ENCODE data around the gene ADGRA3. TPM values are rescaled to one million over a fixed set of nuclear protein-coding genes. Genes with fewer than 3 reads are reported as not detected.
"Not testable (repeated sequence)": the region's sequence is repeated elsewhere in the genome, so short reads cannot be mapped to it uniquely, and the experiment has no call there.

ADGRA3 gene
- total RNA-seq, 1 donor from 2014 or later = 20.1 TPM

GRCh38 chr4:22477813-22478182, 38.1 kb downstream of the ADGRA3 start:
- DNase-seq (ENCODE audit: low spot score) = no peak
- H3K27ac Mint-ChIP-seq (ENCODE audit: unreplicated experiment) = no peak overlapping the region
- H3K27me3 Mint-ChIP-seq (ENCODE audit: unreplicated experiment) = no peaks in the 10 kb centered on the region
- H3K36me3 Mint-ChIP-seq (ENCODE audit: low read depth, unreplicated experiment) = no peaks in the 10 kb centered on the region
- H3K9me3 Mint-ChIP-seq (ENCODE audit: unreplicated experiment) = no peaks in the 10 kb centered on the region
- no peak overlapping the region for H3K4me3 Mint-ChIP-seq (ENCODE audit: unreplicated experiment)
- TF ChIP-seq CTCF (IDR thresholded peaks at IDR 0.05; ENCODE audit: unreplicated experiment) = no peak
- no peaks in the 10 kb centered on the region for H3K4me1 Mint-ChIP-seq (ENCODE audit: unreplicated experiment)

GRCh38 chr4:22477136-22477812, 38.6 kb downstream of the ADGRA3 start:
- Mint-ChIP-seq H3K9me3 (ENCODE audit: unreplicated experiment) (no peaks in the 10 kb centered on the region), H3K4me1 (ENCODE audit: unreplicated experiment) (no peaks in the 10 kb centered on the region), H3K27me3 (ENCODE audit: unreplicated experiment) (no peaks in the 10 kb centered on the region), H3K4me3 (ENCODE audit: unreplicated experiment) (no peak overlapping the region), H3K27ac (ENCODE audit: unreplicated experiment) (no peak overlapping the region), H3K36me3 (ENCODE audit: low read depth, unreplicated experiment) (no peaks in the 10 kb centered on the region)
- no peak for DNase-seq (ENCODE audit: low spot score)
- no peak for TF ChIP-seq CTCF (IDR thresholded peaks at IDR 0.05; ENCODE audit: unreplicated experiment)

- Mint-ChIP-seq H3K36me3 (ENCODE audit: low read depth, unreplicated experiment) (no peaks in the 10 kb centered on the region), H3K4me1 (ENCODE audit: unreplicated experiment) (no peaks in the 10 kb centered on the region), H3K9me3 (ENCODE audit: unreplicated experiment) (no peaks in the 10 kb centered on the region), H3K27me3 (ENCODE audit: unreplicated experiment) (no peaks in the 10 kb centered on the region), H3K27ac (ENCODE audit: unreplicated experiment) (no peak overlapping the region), H3K4me3 (ENCODE audit: unreplicated experiment) (no peak overlapping the region)
- no peak for DNase-seq (ENCODE audit: low spot score)
- no peak for TF ChIP-seq CTCF (IDR thresholded peaks at IDR 0.05; ENCODE audit: unreplicated experiment)
Measured at GRCh38 chr4:22476011-22476410, 39.9 kb downstream of the ADGRA3 start.

GRCh38 chr4:22475311-22475646, 40.6 kb downstream of the ADGRA3 start:
- not testable (repeated sequence) for H3K36me3 Mint-ChIP-seq (ENCODE audit: low read depth, unreplicated experiment); H3K4me3 Mint-ChIP-seq (ENCODE audit: unreplicated experiment); H3K4me1 Mint-ChIP-seq (ENCODE audit: unreplicated experiment); H3K27ac Mint-ChIP-seq (ENCODE audit: unreplicated experiment); H3K27me3 Mint-ChIP-seq (ENCODE audit: unreplicated experiment); H3K9me3 Mint-ChIP-seq (ENCODE audit: unreplicated experiment); DNase-seq (ENCODE audit: low spot score)

GRCh38 chr4:22474636-22475310, 41.1 kb downstream of the ADGRA3 start:
- TF ChIP-seq CTCF (IDR thresholded peaks at IDR 0.05; ENCODE audit: unreplicated experiment) = no peak
- Mint-ChIP-seq H3K9me3 (ENCODE audit: unreplicated experiment) (no peaks in the 10 kb centered on the region), H3K4me1 (ENCODE audit: unreplicated experiment) (no peaks in the 10 kb centered on the region), H3K4me3 (ENCODE audit: unreplicated experiment) (no peak overlapping the region), H3K27ac (ENCODE audit: unreplicated experiment) (no peak overlapping the region), H3K27me3 (ENCODE audit: unreplicated experiment) (no peaks in the 10 kb centered on the region), H3K36me3 (ENCODE audit: low read depth, unreplicated experiment) (no peaks in the 10 kb centered on the region)
- no peak for DNase-seq (ENCODE audit: low spot score)
